ENCODE measurements around the gene NUDT6.
"Not testable (repeated sequence)": the region's sequence is repeated elsewhere in the genome, so short reads cannot be mapped to it uniquely, and the experiment has no call there.

The NUDT6 gene

DNA sequence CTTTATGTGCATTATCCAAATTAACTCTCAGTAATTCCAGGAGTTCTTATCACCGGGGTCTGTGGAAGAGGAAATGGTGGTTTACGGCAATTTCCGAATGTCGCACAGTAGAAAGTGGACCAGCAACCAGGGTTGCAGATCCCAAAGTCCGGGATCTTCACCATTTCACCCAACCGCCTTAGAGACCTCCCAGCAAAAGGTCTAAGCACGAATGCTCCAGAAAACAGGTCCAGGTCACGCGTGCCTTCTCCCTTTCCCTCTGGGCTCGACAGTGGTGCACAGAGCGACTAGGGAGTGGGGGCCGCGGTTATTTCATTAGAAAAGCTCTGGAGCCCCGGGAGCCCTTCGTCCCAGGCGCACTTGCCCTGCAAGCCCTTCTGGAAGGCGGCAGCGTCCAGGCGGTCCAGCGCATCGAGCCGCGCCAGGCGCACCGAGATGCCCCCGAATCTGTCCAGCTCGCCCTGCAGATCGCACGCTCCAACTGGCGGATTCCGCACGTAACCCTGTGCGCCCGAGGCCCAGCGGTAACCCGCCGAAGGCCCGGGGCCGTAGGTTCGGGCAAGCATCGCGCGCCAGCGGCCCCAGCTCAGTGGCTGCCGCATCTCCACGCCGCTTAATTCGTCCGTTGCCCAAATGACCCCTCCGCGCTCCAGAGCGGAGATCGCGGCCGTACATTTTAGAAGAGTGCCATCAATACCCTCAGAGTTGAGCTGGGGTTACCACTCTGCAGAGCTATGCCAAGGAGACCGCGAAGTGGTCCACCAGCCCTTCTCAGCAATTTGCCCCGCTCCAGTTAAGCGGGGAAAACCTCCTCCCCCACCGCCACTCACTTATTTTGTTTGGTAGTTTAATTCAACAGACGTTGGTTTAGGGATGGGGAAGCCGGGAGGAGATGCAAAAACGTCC is at the start of gene NUDT6:
TSS of gene NUDT6 (minus strand) at position 627 of the 906 bp plus-strand sequence. CDS start at position 602, 25 bp downstream.
- DNase-seq, result peak in 1 of 2 experiments; percentile 53

GRCh38 chr4:122968227-122968812 is 45.9 kb upstream of the NUDT6 start:
- no peak for DNase-seq

GRCh38 chr4:122967231-122967630 is 44.8 kb upstream of the NUDT6 start:
- DNase-seq, result no peak

DNA sequence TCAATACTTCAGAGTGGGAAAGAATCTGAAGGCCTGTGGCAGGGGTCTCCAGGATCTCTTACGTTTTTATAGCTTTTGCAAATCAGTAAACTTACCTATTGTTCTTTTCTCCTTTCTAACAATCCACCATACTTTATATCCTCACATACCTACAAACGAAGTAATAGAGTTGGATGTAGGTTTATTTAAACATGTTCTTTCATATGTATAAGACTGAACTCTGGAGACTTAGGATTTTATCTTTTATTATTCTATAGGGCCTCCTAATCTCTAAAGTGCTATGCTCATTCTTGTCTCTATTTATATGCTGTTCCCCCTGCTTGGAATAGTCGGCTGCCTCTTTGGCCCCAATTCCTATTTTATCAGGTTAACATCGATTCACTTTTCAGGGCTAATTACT is 43.8 kb upstream of the NUDT6 start:
- no peak for DNase-seq

DNA sequence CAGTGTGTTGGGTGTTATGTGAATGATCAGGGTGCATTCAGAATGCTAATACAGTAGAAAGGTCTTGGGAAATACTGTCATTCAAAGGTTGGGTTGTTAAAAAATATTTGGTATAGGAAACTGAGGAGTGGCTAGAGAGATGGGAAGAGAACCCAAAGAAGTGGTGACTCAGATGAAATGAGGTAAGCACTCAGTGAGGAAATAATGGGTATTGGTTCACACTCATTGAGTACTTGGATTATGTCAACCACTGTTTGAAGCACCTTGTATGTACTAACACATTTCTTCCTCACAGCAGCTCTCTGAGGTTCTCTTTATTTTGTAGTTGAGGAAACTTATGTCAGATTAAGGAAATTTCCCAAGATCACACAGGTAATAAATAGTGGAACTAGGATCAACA is 40.8 kb upstream of the NUDT6 start:
- no peak for DNase-seq

DNA sequence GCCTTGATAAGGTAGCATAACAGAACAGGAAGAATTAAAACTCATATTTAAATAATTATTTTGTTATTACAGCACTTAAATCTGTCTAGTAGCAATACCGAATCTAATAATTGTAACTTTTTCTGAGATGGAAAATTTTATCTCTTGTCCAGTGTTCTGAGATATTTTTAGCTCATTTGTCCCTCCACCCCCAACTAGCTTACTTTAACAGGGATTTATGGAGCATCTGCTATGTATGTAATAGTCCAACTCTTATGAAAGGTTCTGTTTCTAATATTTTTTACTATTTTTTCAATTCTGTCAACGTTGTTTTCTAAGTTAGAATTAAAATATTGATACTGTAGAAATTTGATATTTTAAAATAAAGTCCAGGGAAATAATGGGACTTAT is 38.2 kb upstream of the NUDT6 start:
- no peak for DNase-seq

- no peak for DNase-seq
These were observed 37.7 kb upstream of the NUDT6 start for GRCh38 chr4:122959981-122960610.

DNA sequence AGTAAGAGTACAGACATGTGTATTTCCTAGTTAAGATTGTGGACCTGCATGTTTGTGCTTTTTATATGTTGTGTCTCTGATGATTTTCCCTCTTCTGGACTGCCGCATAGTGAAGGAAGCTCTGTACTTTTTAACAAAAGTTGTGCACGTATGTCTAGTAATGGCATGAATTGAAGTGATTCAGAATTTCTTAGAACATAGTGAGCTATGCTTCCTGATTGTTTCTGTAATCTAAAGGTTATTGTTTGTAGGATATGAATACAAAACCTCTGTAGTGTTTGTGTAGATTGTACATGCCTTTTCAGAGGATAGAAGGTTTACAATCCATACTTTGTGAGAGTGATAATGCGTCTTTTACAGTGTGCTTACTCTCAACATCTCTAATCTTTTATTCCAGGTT is 37.0 kb upstream of the NUDT6 start:
- no peak for DNase-seq

DNA sequence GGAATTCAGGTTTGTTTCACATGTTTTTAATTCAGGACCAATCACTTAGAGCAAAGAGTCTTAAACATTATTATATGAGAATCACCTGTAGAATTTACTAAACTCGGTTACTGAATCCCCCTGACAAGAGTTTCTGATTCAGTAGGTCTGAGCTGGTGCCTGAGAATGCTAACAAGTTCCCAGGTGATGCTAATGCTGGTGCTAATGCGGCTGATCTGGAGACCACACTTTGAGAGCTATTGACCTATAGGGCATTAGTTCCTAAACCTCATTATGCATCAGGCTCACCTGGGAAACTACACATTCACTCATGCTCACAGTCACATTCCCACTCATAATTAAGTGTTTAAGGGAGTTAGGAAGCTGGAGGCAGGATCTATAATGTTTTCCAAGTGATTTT is 36.1 kb upstream of the NUDT6 start:
- DNase-seq, result no peak

GRCh38 chr4:122953924-122954323 is 31.5 kb upstream of the NUDT6 start:
- no peak for DNase-seq

DNA sequence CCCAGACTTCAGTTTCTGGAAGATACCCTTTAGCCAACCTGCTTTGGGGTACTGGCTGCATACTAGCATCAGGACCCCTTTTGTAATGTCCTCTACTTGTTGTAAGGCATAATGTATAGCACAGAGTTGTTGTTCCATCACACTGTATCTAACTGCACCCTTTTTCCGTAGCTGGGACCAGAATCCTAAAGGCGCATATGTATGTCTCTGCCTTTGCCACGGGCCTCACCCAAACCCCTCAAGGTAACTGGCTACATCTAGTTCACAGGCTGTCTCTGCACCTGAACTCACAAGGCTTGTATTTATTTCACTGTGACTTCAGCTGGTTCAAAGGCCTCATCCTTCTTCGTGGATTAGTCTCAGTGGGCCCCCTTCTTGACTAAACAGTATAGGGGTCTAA is 29.6 kb upstream of the NUDT6 start:
- no peak for DNase-seq

DNA sequence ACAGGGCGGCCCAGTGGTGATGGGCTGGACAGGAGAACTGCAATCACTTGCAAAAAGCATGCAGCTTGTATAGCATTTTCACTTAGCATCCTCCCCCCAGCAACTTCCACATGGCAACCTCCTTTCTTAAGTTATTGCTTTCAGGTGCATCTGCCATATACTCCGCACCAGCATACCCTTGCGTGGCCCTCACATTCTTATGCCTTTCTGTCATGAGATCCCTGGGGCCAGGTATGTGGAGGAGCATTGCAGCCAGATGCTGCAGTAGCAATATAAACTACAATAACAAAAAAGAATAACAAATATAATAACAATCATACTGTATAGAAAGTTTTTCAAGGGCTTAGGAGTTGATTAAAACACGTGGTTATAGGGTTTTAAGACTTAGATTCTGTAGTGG is 26.3 kb upstream of the NUDT6 start:
- DNase-seq, result no peak

GRCh38 chr4:122946142-122946541 is 23.7 kb upstream of the NUDT6 start:
- no peak for DNase-seq

- DNase-seq, result not testable (repeated sequence)
These were observed 22.7 kb upstream of the NUDT6 start for GRCh38 chr4:122945136-122945535.

DNA sequence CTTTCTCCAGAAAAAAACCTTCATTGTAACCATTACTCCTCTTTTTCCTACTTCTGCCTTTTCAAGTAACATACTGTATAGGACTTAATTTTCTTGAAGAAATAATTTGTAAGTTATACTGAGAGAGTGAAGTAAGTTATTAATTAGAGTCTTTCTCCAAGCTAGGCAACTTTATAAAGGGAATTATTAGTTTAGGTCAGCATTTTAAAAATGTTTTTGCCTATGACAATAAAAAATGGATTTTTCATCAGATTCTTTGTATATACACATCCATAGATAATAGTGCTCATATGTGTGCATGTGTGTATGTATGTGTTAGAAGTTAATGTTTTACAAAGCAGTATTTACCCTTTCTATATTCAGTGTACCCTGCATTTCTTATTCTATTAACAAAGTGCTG is 10.4 kb upstream of the NUDT6 start:
- DNase-seq, result no peak

- peak in 1 of 2 experiments; percentile 38 for DNase-seq
These were observed 8.5 kb upstream of the NUDT6 start for GRCh38 chr4:122930862-122931261.

DNA sequence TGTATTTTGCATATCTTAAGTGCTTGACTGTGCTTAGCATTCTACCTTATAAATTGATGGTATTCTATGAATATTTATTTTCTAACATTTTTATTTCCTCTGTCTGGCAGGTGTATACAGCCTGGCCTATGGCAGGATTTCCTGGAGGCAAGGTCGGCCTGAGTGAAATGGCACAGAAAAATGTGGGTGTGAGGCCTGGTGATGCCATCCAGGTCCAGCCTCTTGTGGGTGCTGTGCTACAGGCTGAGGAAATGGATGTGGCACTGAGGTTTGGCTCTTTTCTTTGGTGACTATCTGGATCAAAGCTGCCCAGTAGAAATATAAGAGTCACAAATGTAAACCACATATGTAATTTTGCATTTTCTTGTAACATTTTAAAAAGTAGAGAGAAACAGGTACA is 6.5 kb upstream of the NUDT6 start:
- no peak for DNase-seq

DNA sequence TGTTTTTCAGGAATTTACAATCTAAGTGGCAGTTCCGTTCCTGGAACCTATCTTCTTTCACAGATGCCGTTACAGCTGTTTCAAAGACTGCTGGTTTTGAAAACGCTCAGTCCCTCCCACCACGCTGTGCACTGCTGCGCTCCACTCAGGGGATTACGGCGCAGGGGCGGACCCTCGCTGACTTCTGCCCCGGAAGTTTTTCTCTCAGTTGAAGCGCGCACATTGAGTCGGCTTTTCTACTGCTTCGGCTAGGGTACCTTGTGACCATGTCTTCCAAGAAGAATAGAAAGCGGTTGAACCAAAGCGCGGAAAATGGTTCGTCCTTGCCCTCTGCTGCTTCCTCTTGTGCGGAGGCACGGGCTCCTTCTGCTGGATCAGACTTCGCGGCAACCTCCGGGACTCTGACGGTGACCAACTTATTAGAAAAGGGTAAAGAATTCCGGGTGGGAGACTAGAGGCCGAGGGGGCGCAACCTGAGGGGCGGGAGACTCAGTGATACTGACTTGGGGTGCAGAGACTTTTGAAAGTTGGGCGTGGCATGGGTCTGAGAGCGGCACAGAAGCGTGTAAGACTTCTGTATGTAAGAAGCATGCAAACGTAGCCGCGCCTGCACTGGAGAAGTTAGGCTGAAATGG is 597 bp upstream of the NUDT6 start:
- peak; percentile 63 to 76 for DNase-seq

GRCh38 chr4:122921300-122921699 is 1.1 kb downstream of the NUDT6 start:
- DNase-seq, result no peak

DNA sequence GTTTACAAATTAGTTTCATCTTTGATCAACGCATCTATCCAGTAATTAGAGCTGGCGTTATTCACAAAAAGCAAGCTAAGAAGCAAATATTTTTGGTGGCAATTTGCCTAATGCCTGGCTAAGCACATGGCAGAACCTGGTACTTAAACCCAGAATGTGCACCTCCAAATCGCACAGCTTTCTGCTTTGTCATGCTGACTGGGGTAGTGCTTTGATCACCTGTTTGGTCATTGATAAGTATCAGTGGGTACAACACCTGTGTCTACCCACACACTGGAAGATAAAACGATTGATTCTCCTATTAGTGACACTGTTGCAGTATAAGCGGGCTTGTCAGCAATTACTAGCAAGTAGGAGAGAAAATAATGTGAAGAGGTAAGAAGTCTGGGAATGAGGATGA is 1.9 kb downstream of the NUDT6 start:
- no peak for DNase-seq

DNA sequence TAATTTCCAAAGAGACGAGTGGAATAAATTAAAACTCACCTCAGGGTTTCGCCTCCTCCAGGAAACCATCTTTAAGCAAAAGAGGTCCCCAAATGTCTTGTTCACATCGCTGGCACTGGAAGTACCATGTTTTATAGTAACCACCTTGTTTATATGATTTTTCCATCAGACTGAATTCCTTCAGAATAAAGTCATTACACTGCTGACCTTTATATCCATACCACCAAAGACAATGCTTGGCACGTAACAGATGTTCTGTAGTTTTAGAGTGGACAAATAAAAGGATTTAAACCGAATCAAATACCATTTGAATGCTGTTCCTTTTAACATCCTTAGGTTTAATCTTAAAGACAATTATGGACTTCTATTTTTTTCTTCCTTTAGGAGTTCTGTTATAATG is 4.7 kb downstream of the NUDT6 start:
- no peak for DNase-seq

- no peak for DNase-seq
These were observed 7.5 kb downstream of the NUDT6 start for GRCh38 chr4:122914938-122915337.

GRCh38 chr4:122914292-122914904 is 8.0 kb downstream of the NUDT6 start:
- peak in 1 of 2 experiments; percentile 15 for DNase-seq

Data from NCI-H446 (cell line).